ENCODE measurements around the gene PCOLCE2. TPM values are rescaled to one million over a fixed set of nuclear protein-coding genes. Genes with fewer than 3 reads are reported as not detected.
"Not testable (repeated sequence)": the region's sequence is repeated elsewhere in the genome, so short reads cannot be mapped to it uniquely, and the experiment has no call there.

Gene PCOLCE2
- total RNA-seq, 1 donor from 2014 or later = 5.4 TPM

GRCh38 chr3:142884531-142884930, 4.4 kb downstream of the PCOLCE2 start:
- Histone ChIP-seq H3K9ac (ENCODE audit: low read length) (no peak overlapping the region), H3K4me2 (ENCODE audit: low read length) (no peak overlapping the region), H3K27ac (ENCODE audit: low read depth, low read length) (no peak overlapping the region), H3K9me3 (ENCODE audit: insufficient read depth, low read depth, low read length) (no peaks in the 10 kb centered on the region), H3K4me3 (ENCODE audit: insufficient read depth, low read depth, low read length) (no peak overlapping the region), H3K4me1 (ENCODE audit: insufficient read depth, low read length) (peaks cover 19% of the 10 kb centered on the region), H3K36me3 (ENCODE audit: insufficient read depth, low read length) (no peaks in the 10 kb centered on the region), H3K79me2 (ENCODE audit: insufficient read depth, low read length) (no peaks in the 10 kb centered on the region), H2AFZ (ENCODE audit: low read depth, low read length) (no peak overlapping the region), H3K27me3 (ENCODE audit: insufficient read depth, low read length) (peaks cover 3% of the 10 kb centered on the region), H4K20me1 (ENCODE audit: insufficient read depth, low read length) (no peaks in the 10 kb centered on the region)
- Mint-ChIP-seq H3K9me3 (ENCODE audit: unreplicated experiment) (no peaks in the 10 kb centered on the region), H3K27ac (ENCODE audit: unreplicated experiment) (no peak overlapping the region), H3K36me3 (ENCODE audit: low read depth, unreplicated experiment) (no peaks in the 10 kb centered on the region), H3K4me1 (ENCODE audit: low read depth, unreplicated experiment) (peaks cover 8% of the 10 kb centered on the region), H3K4me3 (ENCODE audit: unreplicated experiment) (no peak overlapping the region), H3K27me3 (ENCODE audit: low read depth, unreplicated experiment) (peaks cover 2% of the 10 kb centered on the region)
- TF ChIP-seq CTCF (IDR thresholded peaks at IDR 0.05; ENCODE audit: insufficient read depth, low read depth, low read length) (no peak), EZH2 (IDR thresholded peaks at IDR 0.05; ENCODE audit: insufficient read depth, low read length) (no peak)
- no peak for DNase-seq (ENCODE audit: low read depth)
- FAIRE-seq = no peak

GRCh38 chr3:142883534-142883933, 5.3 kb downstream of the PCOLCE2 start:
- not testable (repeated sequence) for H3K27me3 ChIP-seq (ENCODE audit: insufficient read depth, low read length); H3K9me3 Mint-ChIP-seq (ENCODE audit: unreplicated experiment); H3K36me3 Mint-ChIP-seq (ENCODE audit: low read depth, unreplicated experiment); H3K27ac Mint-ChIP-seq (ENCODE audit: unreplicated experiment); DNase-seq (ENCODE audit: low read depth); H3K79me2 ChIP-seq (ENCODE audit: insufficient read depth, low read length); H2AFZ ChIP-seq (ENCODE audit: low read depth, low read length); H3K27me3 Mint-ChIP-seq (ENCODE audit: low read depth, unreplicated experiment); H3K27ac ChIP-seq (ENCODE audit: low read depth, low read length); H3K4me1 Mint-ChIP-seq (ENCODE audit: low read depth, unreplicated experiment); H3K9ac ChIP-seq (ENCODE audit: low read length); H3K4me3 ChIP-seq (ENCODE audit: insufficient read depth, low read depth, low read length); FAIRE-seq; H3K4me3 Mint-ChIP-seq (ENCODE audit: unreplicated experiment); H3K36me3 ChIP-seq (ENCODE audit: insufficient read depth, low read length); H3K9me3 ChIP-seq (ENCODE audit: insufficient read depth, low read depth, low read length); H4K20me1 ChIP-seq (ENCODE audit: insufficient read depth, low read length); H3K4me2 ChIP-seq (ENCODE audit: low read length)
- H3K4me1 ChIP-seq (ENCODE audit: insufficient read depth, low read length) = peaks cover 19% of the 10 kb centered on the region

- FAIRE-seq = no peak
- Mint-ChIP-seq H3K27me3 (ENCODE audit: low read depth, unreplicated experiment) (no peaks in the 10 kb centered on the region), H3K4me3 (ENCODE audit: unreplicated experiment) (no peak overlapping the region), H3K4me1 (ENCODE audit: low read depth, unreplicated experiment) (peaks cover under 1% of the 10 kb centered on the region), H3K27ac (ENCODE audit: unreplicated experiment) (no peak overlapping the region), H3K36me3 (ENCODE audit: low read depth, unreplicated experiment) (no peaks in the 10 kb centered on the region), H3K9me3 (ENCODE audit: unreplicated experiment) (no peaks in the 10 kb centered on the region)
- H3K79me2 ChIP-seq (ENCODE audit: insufficient read depth, low read length) = no peaks in the 10 kb centered on the region
- no peak overlapping the region for H2AFZ ChIP-seq (ENCODE audit: low read depth, low read length)
- H3K4me2 ChIP-seq (ENCODE audit: low read length) = no peak overlapping the region
- TF ChIP-seq CTCF (IDR thresholded peaks at IDR 0.05; ENCODE audit: insufficient read depth, low read depth, low read length) (no peak), EZH2 (IDR thresholded peaks at IDR 0.05; ENCODE audit: insufficient read depth, low read length) (no peak)
- no peaks in the 10 kb centered on the region for H4K20me1 ChIP-seq (ENCODE audit: insufficient read depth, low read length)
- no peak overlapping the region for H3K9ac ChIP-seq (ENCODE audit: low read length)
- H3K4me1 ChIP-seq (ENCODE audit: insufficient read depth, low read length) = peaks cover 2% of the 10 kb centered on the region
- H3K4me3 ChIP-seq (ENCODE audit: insufficient read depth, low read depth, low read length) = no peak overlapping the region
- DNase-seq (ENCODE audit: low read depth) = no peak
- H3K9me3 ChIP-seq (ENCODE audit: insufficient read depth, low read depth, low read length) = no peaks in the 10 kb centered on the region
- no peaks in the 10 kb centered on the region for H3K36me3 ChIP-seq (ENCODE audit: insufficient read depth, low read length)
- H3K27ac ChIP-seq (ENCODE audit: low read depth, low read length) = no peak overlapping the region
- no peaks in the 10 kb centered on the region for H3K27me3 ChIP-seq (ENCODE audit: insufficient read depth, low read length)
Measured at GRCh38 chr3:142881445-142882224, 7.2 kb downstream of the PCOLCE2 start.

All from astrocyte (in vitro differentiated cells and primary cell).